HCT116 (cell line): ENCODE results near the gene IQCM.

Experiments used
- EZH2phosphoT487 ChIP-seq: fragments of 200-600 bp; IDR thresholded peaks from 2 replicates; pipeline ENCODE4 v1.6.1; 2018; ENCODE audit warnings: antibody characterized with exemption, borderline replicate concordance
- FOSL1 ChIP-seq: IDR thresholded peaks from 2 replicates; pipeline ENCODE4 v1.6.1; 2012; ENCODE audit warnings: low read depth
- POLR2A ChIP-seq: IDR thresholded peaks from 2 replicates; pipeline ENCODE4 v1.7.0; 2011; ENCODE audit warnings: borderline replicate concordance; ENCODE audit not compliant: insufficient read depth, insufficient read length; ENCODE audit errors: extremely low read depth
- SRF ChIP-seq: IDR thresholded peaks from 2 replicates; pipeline ENCODE4 v1.6.1; 2012; ENCODE audit warnings: low read depth
- ZNF274 ChIP-seq: fragments of 200-500 bp; sonication (Bioruptor generic); IDR thresholded peaks from 2 replicates; pipeline ENCODE4 v1.6.1; 2014; ENCODE audit warnings: mild to moderate bottlenecking, low read depth, low read length, inconsistent platforms
- TF ChIP-seq, protein P1 (sequence below), 3 experiments: fragments of 200-600 bp in 1 of 3; sonication (generic) in 1 of 3; IDR thresholded peaks in 2 of 3; conservative IDR thresholded peaks in 1 of 3; 2 replicates each; pipeline ENCODE4 v1.5.1; 2012 to 2017; ENCODE audit warnings: low read depth in 2 of 3, low read length in 2 of 3, antibody characterized with exemption in 1 of 3, borderline replicate concordance in 1 of 3, control low read depth in 1 of 3, mild to moderate bottlenecking in 1 of 3, mixed read lengths in 1 of 3, mixed run types in 1 of 3, moderate library complexity in 1 of 3; ENCODE audit not compliant: insufficient read depth in 1 of 3

DNA sequence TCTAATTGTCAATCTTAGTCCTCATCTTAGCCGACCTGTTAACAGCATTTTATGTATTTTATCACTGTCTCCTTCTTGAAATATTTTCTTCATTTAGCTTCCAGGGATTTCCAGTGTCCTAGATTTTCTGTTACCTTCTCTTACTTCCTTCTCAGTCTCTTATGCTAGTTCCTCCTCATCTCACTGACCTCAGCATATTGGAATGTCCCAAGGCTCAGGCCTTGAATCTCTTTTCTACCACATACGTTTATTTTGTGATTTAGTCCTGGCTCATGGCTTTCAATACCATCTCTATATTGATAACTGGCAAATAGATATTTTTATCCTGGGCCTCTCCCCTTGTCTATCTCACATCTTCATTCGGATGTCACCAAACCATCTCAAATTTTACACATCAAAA, 61.1 kb downstream of the IQCM start:
- TF ChIP-seq POLR2A (no peak), EZH2phosphoT487 (no peak), ZNF274 (no peak), FOSL1 (no peak), SRF (no peak)
- TF ChIP-seq, protein P1, sequence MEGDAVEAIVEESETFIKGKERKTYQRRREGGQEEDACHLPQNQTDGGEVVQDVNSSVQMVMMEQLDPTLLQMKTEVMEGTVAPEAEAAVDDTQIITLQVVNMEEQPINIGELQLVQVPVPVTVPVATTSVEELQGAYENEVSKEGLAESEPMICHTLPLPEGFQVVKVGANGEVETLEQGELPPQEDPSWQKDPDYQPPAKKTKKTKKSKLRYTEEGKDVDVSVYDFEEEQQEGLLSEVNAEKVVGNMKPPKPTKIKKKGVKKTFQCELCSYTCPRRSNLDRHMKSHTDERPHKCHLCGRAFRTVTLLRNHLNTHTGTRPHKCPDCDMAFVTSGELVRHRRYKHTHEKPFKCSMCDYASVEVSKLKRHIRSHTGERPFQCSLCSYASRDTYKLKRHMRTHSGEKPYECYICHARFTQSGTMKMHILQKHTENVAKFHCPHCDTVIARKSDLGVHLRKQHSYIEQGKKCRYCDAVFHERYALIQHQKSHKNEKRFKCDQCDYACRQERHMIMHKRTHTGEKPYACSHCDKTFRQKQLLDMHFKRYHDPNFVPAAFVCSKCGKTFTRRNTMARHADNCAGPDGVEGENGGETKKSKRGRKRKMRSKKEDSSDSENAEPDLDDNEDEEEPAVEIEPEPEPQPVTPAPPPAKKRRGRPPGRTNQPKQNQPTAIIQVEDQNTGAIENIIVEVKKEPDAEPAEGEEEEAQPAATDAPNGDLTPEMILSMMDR (IDR thresholded peaks at IDR 0.05 in 2 of 3, conservative IDR thresholded peaks at IDR 0.05 in 1 of 3; ENCODE audit: borderline replicate concordance in 1 of 3, insufficient read depth in 1 of 3, low read depth in 2 of 3, low read length in 2 of 3): no peak
